GM12872 (cell line): ENCODE data around the gene MEGF11.

Experiments
- TF ChIP-seq, protein P1 (sequence below): IDR thresholded peaks from 3 replicates; pipeline ENCODE4 v1.5.1; 2011; ENCODE audit warnings: low read depth, mild to moderate bottlenecking, low read length, moderate library complexity; ENCODE audit not compliant: insufficient read depth

Gene MEGF11

DNA sequence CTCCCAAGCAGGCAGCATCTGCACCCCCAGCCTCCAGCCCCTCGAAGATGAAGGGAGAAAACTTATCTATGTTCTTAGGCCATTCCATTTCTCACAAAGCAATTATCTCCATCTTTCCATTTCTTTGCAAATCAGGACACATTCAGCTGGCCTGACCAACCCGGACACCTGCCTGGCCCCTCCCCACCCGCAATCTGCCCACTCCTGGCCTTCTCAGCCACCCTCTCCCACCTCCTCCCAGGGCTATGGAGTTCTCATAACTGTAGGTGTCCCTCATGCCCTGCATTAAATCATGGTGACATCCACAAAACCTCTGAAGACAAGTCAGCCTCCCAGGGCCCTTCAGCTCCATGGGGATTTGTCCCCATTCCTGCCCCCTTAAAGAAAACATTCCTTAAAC lies 119.3 kb downstream of the MEGF11 start:
- TF ChIP-seq, protein P1, sequence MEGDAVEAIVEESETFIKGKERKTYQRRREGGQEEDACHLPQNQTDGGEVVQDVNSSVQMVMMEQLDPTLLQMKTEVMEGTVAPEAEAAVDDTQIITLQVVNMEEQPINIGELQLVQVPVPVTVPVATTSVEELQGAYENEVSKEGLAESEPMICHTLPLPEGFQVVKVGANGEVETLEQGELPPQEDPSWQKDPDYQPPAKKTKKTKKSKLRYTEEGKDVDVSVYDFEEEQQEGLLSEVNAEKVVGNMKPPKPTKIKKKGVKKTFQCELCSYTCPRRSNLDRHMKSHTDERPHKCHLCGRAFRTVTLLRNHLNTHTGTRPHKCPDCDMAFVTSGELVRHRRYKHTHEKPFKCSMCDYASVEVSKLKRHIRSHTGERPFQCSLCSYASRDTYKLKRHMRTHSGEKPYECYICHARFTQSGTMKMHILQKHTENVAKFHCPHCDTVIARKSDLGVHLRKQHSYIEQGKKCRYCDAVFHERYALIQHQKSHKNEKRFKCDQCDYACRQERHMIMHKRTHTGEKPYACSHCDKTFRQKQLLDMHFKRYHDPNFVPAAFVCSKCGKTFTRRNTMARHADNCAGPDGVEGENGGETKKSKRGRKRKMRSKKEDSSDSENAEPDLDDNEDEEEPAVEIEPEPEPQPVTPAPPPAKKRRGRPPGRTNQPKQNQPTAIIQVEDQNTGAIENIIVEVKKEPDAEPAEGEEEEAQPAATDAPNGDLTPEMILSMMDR, result no peak

GRCh38 chr15:66133247-66133885 lies 120.2 kb downstream of the MEGF11 start:
- TF ChIP-seq, protein P1, result no peak

DNA sequence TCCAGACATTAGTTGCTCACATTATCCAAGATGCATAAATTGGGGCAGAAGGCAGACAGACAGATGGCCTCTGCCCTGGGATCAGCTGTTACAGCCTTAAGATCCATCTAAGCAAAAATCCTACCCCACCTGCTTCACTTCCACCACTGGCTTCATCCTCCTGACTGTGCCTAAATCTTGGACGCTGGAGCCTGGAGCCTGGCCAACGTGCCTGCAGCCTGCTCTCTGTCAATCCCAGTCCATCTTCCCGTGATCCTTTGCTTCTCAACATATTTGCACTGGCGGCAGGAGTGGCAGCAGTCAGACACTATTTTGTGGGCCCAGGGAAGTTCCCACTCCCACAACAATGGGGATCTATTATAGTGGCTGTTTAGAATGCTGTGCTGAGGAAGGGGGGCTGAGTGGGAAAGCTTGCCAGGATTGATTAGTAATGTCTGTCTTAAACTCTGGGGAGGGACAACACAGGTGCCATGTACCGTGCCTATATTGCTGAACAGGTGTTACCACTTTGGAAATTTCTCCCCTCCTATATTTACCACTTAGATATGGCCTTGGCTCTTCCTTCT lies 121.2 kb downstream of the MEGF11 start:
- TF ChIP-seq, protein P1, result no peak

- TF ChIP-seq, protein P1, result no peak
Measured at GRCh38 chr15:66131831-66132230, 121.7 kb downstream of the MEGF11 start.

DNA sequence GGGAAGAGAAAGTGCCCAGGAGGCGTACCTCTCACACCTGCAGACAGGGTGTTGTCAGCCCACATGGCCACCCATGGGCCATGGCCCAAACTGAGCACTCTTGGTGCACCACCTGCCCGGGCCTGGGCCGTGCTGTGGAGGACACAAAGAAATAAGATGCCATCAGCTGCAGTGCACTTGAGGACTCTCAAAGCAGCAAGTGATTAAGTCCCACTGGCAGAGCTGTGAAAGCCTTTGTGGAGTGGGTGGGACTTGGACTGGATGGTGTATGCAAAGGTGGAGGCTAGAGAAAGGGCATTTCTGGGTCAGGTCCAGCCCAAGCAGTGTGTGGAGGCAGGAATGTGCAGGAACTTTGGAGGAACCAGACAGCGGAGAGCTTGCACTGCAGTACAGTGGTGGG lies 122.3 kb downstream of the MEGF11 start:
- TF ChIP-seq, protein P1, result no peak

DNA sequence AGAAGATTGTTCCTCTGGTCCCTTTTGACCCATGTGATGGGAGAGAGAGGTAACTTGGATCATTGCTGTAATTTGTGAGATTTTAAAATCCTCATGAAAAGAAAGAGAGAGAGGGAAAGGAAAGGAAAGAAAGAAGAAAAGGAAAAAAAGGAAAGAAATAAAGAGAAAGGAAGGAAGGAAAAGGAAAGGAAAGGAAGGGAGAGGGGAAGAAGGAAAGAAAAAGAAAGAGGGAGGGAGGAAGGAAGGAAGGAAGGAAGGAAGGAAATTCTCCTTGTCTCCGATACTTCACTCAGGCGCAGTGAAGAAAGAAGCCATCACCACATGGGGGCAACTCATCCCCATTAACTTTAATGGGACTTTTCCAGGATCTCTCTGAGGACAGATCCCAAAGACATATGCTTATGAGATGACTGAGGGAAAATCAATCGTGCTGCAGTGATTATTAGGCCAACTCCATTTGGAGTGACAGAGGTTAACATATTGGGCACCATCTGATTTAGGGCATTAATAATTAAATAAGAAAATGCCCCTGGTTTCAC lies 123.0 kb downstream of the MEGF11 start:
- TF ChIP-seq, protein P1, result no peak

- TF ChIP-seq, protein P1, result no peak
Measured at GRCh38 chr15:66129586-66129985, 124.0 kb downstream of the MEGF11 start.
